ENCODE data around the gene SUN2.

DNA sequence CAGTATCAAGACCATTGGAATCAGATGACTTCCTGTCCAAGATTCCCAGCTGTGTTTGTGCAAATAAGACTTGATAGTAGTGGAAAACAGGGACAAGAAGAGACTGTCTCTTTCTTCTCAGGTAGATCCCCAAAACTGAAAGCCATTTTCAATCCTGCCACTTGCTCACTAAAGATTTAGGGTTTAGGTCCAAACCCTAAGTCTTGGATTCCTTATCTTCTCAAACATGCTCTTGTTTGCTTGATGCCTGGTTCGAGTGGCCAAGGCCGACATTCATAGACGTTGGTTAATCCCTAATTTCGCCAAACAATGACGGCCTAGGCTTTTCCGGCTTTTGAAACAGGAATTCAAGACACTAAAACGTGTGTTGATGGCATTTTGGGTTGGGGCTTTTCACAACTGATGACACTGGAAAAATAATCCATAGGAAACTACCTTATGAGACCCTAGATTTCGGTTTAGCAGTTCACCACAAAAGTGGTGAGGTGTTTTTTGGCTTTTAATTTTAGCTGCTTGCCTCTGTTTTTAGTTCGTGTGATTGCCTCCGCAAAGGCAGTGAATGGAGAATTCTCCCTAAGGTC is 51.1 kb downstream of the SUN2 start:
- TF ChIP-seq, protein P1, sequence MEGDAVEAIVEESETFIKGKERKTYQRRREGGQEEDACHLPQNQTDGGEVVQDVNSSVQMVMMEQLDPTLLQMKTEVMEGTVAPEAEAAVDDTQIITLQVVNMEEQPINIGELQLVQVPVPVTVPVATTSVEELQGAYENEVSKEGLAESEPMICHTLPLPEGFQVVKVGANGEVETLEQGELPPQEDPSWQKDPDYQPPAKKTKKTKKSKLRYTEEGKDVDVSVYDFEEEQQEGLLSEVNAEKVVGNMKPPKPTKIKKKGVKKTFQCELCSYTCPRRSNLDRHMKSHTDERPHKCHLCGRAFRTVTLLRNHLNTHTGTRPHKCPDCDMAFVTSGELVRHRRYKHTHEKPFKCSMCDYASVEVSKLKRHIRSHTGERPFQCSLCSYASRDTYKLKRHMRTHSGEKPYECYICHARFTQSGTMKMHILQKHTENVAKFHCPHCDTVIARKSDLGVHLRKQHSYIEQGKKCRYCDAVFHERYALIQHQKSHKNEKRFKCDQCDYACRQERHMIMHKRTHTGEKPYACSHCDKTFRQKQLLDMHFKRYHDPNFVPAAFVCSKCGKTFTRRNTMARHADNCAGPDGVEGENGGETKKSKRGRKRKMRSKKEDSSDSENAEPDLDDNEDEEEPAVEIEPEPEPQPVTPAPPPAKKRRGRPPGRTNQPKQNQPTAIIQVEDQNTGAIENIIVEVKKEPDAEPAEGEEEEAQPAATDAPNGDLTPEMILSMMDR (IDR thresholded peaks at IDR 0.05) = no peak
- no peak for TF ChIP-seq EZH2 (IDR thresholded peaks at IDR 0.05; ENCODE audit: borderline replicate concordance, insufficient read depth, low read depth, low read length, poor library complexity, severe bottlenecking)

Data from B cell (primary cell).